Activated CD4-positive, alpha-beta T cell treated with anti-CD3 and anti-CD28 coated beads, Interleukin-2, amount 10 ng/mL, durations not matched to agents 24 days and 14 days (primary cell): Measurements from ENCODE around the gene ITGAE. TPM values are rescaled to one million over a fixed set of nuclear protein-coding genes. Genes with fewer than 3 reads are reported as not detected.
A peak's percentile ranks its signal among the peaks of the same experiment; 100 is the strongest.

Experiments
- DNase-seq: peaks from one replicate; pipeline ENCODE4 v3.0.0; 2022
- H3K27ac Mint-ChIP-seq: one replicate; pipeline ENCODE4 v1.8.0; 2022; ENCODE audit warnings: mild to moderate bottlenecking, mixed read lengths
- H3K27me3 Mint-ChIP-seq: one replicate; pipeline ENCODE4 v1.8.0; 2022; ENCODE audit warnings: mixed read lengths
- H3K36me3 Mint-ChIP-seq: one replicate; pipeline ENCODE4 v1.8.0; 2022; ENCODE audit warnings: low read depth, mild to moderate bottlenecking, mixed read lengths
- H3K4me1 Mint-ChIP-seq: one replicate; pipeline ENCODE4 v1.8.0; 2021; ENCODE audit warnings: mixed read lengths
- H3K4me3 Mint-ChIP-seq: one replicate; pipeline ENCODE4 v1.8.0; 2022; ENCODE audit warnings: mild to moderate bottlenecking, moderate library complexity, mixed read lengths
- H3K9me3 Mint-ChIP-seq: one replicate; pipeline ENCODE4 v1.8.0; 2021; ENCODE audit warnings: mixed read lengths
- intact Hi-C: fragments of 100-400 bp; cut with micrococcal nuclease; formaldehyde crosslinking; loops from one replicate; pipeline ENCODE4 v1.15.1; 2023
- total RNA-seq: library from RNA; stranded (reverse); gene quantifications from 2 replicates; pipeline ENCODE4 v1.2.3, GENCODE V29; 2022

Gene ITGAE
- total RNA-seq, 1 donor from 2014 or later = 33.9 TPM

DNA sequence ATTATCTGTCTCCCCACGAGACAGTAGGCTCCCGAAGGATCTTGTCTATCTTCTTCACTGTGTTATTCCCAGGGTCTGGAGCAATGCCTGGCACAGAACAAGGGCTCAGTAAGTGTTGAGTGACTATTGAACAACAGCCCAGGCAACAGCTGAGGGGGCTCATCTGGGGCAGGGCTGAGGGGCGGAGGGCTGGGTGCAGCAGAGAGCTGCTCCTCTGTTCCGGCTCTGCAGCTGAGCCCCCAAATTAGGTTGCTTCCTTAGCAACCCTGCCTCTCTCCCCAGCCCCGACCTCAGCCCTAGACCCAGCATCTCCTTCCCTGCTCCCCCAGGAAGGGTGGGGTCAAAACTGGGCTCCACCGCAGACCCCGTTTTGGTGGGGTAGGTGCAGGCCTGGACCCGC, 32.2 kb downstream of the ITGAE start:
- intact Hi-C loops = no loop called here
- H3K27ac Mint-ChIP-seq = peak overlapping the region; percentile 4
- peaks cover 2% of the 10 kb centered on the region for H3K27me3 Mint-ChIP-seq
- no peak overlapping the region for H3K4me3 Mint-ChIP-seq
- no peak for DNase-seq
- H3K36me3 Mint-ChIP-seq = peaks cover 9% of the 10 kb centered on the region
- H3K9me3 Mint-ChIP-seq = no peaks in the 10 kb centered on the region
- H3K4me1 Mint-ChIP-seq = peaks cover 57% of the 10 kb centered on the region

DNA sequence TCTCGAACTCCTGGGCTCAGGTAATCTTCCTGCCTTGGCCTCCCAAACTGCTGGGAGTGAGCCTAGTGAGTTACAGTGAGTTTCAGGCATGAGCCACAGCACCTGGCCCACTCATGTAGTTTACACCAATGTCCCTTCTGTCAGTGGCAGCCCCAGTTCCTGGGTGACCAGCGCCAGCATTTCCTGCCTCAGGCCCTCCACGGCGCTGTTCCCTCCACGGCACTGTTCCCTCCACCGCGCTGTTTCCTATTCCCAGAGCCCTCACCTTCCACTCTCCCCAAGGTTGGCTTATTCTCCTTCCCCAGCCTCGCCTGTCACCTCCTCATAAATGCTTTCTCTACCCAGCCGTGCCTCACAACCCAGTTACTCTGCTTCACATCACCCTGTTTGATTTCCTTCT, 32.6 kb downstream of the ITGAE start:
- Mint-ChIP-seq H3K4me3 (no peak overlapping the region), H3K27me3 (peaks cover 2% of the 10 kb centered on the region), H3K9me3 (no peaks in the 10 kb centered on the region), H3K4me1 (peaks cover 61% of the 10 kb centered on the region), H3K36me3 (peaks cover 9% of the 10 kb centered on the region), H3K27ac (peak overlapping the region; percentile 4)
- intact Hi-C loops = no loop called here
- no peak for DNase-seq

DNA sequence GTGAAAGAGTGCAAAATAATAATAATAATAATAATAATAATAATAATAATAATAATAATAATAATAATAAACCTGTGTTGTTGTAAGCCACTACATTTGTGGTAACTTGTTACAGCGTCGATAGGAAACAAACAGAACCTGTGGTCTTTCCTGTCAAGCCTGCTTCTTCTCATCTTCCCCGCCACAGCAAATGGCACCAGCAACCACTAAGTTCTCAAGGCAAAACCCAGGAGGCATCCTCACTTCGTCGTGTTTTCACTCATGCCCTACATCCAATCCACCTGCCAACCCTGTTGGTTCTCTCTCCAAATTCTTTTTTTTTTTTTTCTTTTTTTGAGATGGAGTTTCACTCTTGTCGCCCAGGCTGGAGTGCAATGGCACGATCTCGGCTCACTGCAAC, 34.2 kb downstream of the ITGAE start:
- Mint-ChIP-seq H3K27me3 (peaks cover 2% of the 10 kb centered on the region), H3K4me3 (peak overlapping the region; percentile 8), H3K36me3 (peaks cover 9% of the 10 kb centered on the region), H3K9me3 (no peaks in the 10 kb centered on the region), H3K27ac (peak overlapping the region; percentile 46), H3K4me1 (peaks cover 62% of the 10 kb centered on the region)
- DNase-seq = no peak
- intact Hi-C loops = loop anchor here (1.0 kb wide), 1 partner anchor 26 kb away; no protein-coding TSS in a partner anchor

DNA sequence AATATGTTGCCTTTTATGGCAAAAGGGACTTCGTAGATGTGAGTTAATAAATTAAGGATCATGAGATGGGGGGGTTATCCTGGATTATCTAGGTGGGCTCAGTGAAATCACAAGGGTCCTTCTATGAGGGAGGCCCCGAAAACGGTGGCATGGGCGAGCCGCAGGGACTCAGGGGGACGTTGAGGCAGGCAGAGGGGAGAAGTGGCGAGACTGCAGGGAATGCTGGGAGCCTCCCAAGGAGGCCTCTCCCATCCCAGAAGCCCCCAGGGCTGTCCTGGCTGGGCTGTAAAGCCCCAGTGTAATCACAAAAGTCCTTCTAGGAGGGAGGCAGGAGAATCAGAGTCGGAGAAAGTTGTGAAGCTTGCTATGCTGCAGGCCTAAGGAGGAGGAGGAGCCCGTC, 35.0 kb downstream of the ITGAE start:
- Mint-ChIP-seq H3K4me3 (peak overlapping the region; percentile 79), H3K9me3 (peaks cover 2% of the 10 kb centered on the region), H3K4me1 (peaks cover 59% of the 10 kb centered on the region), H3K27me3 (peaks cover 2% of the 10 kb centered on the region), H3K27ac (peak overlapping the region; percentile 95), H3K36me3 (peaks cover 10% of the 10 kb centered on the region)
- intact Hi-C loops = loop anchor here (1.0 kb wide), 1 partner anchor 26 kb away; no protein-coding TSS in a partner anchor
- no peak for DNase-seq

DNA sequence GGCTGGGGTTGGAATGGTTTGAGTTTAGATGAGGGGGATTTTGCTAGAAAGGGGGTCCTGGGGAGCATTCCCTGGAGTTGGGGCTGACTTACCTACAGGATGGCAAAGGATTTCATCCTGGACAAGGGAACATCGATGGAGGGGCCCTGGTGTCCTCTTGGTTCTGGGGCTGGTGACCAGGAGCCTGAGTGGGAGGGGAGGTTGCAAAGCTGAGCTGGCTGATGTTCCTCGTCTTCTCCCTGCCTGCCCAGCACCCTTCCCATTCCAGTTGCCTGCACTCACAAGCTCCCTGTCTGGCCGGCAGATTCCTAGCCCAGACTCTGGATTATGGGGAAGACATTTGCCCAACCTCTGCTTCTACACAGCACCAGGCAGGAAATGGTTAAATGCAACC, 37.2 kb downstream of the ITGAE start:
- H3K9me3 Mint-ChIP-seq = peaks cover 14% of the 10 kb centered on the region
- intact Hi-C loops = loop anchor here (1.0 kb wide), 3 partner anchors 12 to 52 kb away; no protein-coding TSS in a partner anchor
- peaks cover 18% of the 10 kb centered on the region for H3K36me3 Mint-ChIP-seq
- H3K27ac Mint-ChIP-seq = peak overlapping the region; percentile 89
- no peak for DNase-seq
- peak overlapping the region; percentile 72 for H3K4me3 Mint-ChIP-seq
- peaks cover 50% of the 10 kb centered on the region for H3K4me1 Mint-ChIP-seq
- peaks cover 2% of the 10 kb centered on the region for H3K27me3 Mint-ChIP-seq

DNA sequence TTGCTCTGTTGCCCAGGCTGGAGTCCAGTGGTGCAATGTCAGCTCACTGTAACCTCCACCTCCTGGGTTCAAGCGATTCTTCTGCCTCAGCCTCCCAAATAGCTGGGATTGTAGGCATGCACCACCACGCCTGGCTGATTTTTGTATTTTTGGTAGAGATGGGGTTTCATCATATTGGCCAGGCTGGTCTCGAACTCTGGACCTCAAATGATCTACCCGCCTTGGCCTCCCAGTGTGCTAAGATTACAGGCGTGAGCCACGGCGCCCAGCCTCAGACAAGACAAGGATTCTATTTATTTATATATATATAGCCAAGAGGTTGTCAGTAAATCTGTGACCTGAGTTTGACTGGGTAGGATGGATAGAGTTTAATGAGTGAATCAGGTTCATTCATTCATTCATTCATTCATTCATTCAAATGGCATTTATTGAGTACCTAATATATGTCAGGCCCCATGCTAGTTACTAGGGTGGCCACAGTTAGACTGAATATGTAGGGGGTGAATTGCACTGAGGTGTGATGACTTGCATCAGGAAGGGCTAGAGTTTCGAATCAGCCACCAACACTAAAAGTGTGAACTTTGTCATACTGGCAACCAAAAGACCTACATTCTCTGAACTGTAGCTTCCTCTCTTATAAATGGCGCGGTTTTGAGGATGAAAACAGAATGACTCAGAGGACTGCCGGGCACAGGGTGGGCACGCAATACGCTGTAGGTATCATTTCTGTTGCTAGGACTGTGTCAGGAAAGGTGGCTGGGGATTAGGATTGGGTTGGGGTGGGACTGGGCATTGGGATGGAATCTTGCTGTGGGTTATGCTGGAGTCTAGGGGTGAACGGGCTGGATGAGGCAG, 37.8 kb downstream of the ITGAE start:
- H3K36me3 Mint-ChIP-seq = peaks cover 16% of the 10 kb centered on the region
- H3K27ac Mint-ChIP-seq = peak overlapping the region; percentile 89
- peak overlapping the region; percentile 72 for H3K4me3 Mint-ChIP-seq
- DNase-seq = peak; percentile 79
- intact Hi-C loops = loop anchor here (1.0 kb wide), 3 partner anchors 12 to 52 kb away; no protein-coding TSS in a partner anchor
- H3K4me1 Mint-ChIP-seq = peaks cover 45% of the 10 kb centered on the region
- H3K9me3 Mint-ChIP-seq = peaks cover 14% of the 10 kb centered on the region
- H3K27me3 Mint-ChIP-seq = peaks cover 2% of the 10 kb centered on the region

DNA sequence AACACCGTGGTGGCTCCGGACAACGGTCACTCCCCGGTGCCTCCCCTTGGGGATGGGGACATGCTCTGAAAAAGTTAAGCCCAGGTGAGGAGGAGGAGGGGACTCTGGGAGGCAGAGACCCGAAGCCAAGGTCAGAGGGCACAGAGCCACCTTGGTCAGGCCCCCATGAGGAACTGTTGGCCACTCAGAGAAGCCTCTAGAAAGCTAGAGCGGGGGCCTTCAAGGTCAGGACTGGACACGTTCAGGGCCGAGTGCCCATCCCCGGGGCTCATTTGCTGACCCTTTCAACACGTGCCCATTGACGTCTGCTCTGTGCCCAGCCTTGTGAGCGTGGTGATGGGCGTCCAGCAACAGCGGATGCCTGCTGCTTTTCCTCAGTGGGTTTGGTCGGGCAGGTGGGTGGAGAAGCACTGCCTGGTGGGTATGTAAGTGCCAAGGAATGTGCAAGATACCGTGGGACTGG, 39.0 kb downstream of the ITGAE start:
- Mint-ChIP-seq H3K27me3 (peaks cover 2% of the 10 kb centered on the region), H3K4me3 (no peak overlapping the region), H3K9me3 (peaks cover 14% of the 10 kb centered on the region), H3K4me1 (peaks cover 42% of the 10 kb centered on the region), H3K36me3 (peaks cover 12% of the 10 kb centered on the region), H3K27ac (no peak overlapping the region)
- intact Hi-C loops = no loop called here
- DNase-seq = no peak

DNA sequence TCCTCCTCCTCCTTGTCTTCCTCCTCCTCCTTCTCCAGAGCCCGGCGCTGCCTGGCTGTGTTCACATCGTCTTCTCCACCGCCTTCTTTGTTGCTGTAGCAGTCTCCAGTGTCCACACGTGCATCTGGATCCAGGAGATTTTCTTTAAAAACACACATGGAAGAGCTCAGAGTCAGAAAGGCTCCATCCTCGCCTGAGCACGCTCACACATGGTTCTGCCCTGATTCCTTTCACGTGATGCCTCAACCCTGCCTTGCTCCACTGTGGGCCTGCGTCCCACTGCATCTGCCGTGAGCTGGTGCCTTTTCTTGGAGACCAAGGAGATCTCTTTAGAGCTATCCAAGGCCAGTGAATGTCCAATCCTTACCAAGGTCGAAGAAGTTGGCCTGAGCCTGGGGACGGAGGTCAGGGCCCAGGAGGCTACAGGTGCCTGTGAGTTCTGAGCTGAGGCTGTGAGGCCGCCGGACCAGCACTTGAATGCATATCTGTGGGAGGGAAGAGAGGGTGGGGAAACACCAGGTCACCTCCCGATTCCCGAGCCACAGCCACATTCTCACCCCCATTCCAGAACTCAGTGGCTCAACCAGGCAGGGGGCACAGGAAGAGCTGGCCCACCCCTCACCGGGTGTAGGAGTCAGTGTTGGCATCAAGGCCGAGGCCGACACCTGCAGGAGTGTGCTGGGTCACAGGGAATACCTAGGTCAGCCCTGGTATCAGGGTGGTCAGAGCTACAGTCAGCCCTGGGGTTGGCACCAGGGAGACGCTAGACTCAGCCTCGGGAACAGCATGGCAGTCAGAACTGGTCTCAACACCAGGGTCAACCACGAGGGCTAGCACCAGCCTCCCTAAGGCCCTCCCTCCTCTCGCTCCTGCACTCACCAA, 39.7 kb downstream of the ITGAE start:
- Mint-ChIP-seq H3K27ac (peak overlapping the region; percentile 28), H3K27me3 (peaks cover 2% of the 10 kb centered on the region), H3K36me3 (peaks cover 12% of the 10 kb centered on the region), H3K4me3 (no peak overlapping the region), H3K4me1 (peaks cover 37% of the 10 kb centered on the region), H3K9me3 (peaks cover 14% of the 10 kb centered on the region)
- DNase-seq = no peak
- intact Hi-C loops = no loop called here

DNA sequence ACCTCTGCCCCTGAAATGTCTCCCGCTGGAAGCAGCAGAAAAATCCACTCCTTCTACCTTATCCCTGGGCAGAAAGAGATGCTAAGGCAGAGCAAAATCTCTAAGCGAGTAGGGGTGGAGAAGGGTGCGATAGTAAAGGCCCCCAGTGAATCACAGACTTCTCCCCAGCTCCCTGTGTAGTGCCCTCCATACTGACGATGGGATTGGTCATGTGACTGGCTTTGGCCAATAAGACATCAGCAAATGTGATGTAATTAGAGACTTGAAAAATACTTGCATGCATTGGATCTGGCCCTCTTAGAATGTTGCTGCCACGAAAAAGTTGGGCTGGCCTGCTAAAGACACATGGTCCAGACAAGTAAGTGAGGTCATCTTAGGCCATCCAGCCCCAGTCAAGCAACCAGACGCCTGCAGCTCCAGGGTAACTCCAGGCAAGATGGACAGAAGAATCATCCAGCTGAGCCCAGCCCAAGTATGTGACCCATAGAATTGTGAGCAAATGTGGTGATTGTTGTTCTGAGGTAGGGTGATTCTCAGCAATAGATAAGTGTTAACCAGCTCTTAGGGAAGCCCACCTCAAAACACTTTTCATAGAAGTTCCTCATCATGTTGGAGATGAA, 41.3 kb downstream of the ITGAE start:
- Mint-ChIP-seq H3K27me3 (no peaks in the 10 kb centered on the region), H3K27ac (no peak overlapping the region), H3K4me1 (peaks cover 23% of the 10 kb centered on the region), H3K9me3 (peaks cover 14% of the 10 kb centered on the region), H3K36me3 (peaks cover 9% of the 10 kb centered on the region), H3K4me3 (no peak overlapping the region)
- intact Hi-C loops = no loop called here
- DNase-seq = no peak

DNA sequence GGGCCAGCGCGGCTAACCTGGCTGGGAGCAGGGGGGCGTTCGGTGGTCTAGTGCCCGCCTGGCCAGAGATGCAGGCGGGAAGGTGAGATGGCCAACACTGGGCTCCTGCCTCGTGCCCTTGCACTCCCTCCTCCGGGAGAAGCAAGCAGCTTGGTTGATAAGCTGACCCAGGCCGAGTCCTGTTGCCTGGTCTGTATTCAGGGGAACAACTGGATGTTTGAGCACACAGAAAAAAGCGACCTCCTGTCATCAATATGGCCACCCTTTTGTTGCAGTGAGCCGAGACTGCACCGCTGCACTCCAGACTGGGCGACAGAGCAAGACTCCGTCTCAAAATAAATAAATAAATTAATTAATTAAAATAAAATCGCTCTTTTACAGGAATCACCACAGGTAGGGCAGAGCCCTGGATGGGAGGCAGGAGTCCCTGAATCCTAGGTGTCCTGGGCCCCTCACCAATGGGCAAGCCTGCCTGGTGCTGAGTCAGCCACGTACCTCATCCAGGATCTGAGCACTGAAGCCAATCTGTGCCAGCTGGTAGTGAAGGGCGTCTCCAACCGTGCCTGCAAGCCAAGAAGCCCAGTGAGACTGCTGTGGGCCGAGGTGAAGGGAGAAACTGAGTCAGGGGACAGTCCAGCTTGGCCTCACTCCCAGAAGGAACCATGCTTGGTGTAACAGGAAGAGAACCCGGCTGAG, 45.5 kb downstream of the ITGAE start:
- Mint-ChIP-seq H3K27ac (no peak overlapping the region), H3K4me3 (peak overlapping the region; percentile 23), H3K36me3 (peaks cover 6% of the 10 kb centered on the region), H3K9me3 (peaks cover 10% of the 10 kb centered on the region), H3K27me3 (no peaks in the 10 kb centered on the region), H3K4me1 (peaks cover 17% of the 10 kb centered on the region)
- intact Hi-C loops = no loop called here
- DNase-seq = no peak

DNA sequence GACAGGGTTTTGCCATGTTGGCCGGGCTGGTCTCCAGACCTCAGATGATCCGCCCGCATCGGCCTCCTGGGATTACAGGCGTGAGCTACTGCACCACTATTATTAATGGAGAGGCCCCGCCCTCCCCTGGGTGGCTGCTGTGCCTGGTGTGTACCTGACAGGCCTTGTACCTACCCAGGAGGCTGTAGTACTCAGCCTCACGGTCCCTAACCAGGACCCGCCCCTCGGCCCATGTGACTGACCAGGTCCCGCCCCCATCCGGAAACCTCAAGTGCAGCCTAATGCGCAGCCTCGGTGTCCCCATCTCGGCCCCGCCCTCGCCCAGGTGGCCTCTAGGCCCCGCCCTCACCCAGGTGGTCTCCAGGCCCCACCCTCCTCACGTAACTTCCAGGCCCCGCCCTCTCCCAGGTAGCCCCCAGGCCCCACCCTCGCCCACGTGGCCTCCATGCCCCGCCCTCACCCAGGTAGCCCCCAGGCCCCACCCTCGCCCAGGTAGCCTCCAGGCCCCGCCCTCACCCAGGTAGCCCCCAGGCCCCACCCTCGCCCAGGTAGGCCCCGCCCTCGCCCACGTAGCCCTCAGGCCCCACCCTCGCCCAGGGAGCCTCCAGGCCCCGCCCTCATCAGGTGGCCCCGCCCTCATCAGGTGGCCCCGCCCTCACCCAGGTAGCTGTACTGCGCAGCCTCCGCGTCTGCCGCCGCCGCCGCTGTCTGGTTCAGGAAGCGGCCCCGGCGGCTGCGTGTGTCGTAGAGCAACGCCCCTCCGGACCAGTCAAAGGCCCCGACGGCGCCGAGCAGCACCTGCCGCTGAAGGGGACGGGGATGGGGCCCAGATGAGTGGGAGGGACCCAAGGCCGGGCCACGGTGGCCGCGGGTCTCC, 46.3 kb downstream of the ITGAE start:
- no peak overlapping the region for H3K27ac Mint-ChIP-seq
- peaks cover 5% of the 10 kb centered on the region for H3K9me3 Mint-ChIP-seq
- intact Hi-C loops = no loop called here
- peaks cover 24% of the 10 kb centered on the region for H3K4me1 Mint-ChIP-seq
- no peak overlapping the region for H3K4me3 Mint-ChIP-seq
- H3K36me3 Mint-ChIP-seq = peaks cover 1% of the 10 kb centered on the region
- peak; percentile 85 for DNase-seq
- no peaks in the 10 kb centered on the region for H3K27me3 Mint-ChIP-seq

DNA sequence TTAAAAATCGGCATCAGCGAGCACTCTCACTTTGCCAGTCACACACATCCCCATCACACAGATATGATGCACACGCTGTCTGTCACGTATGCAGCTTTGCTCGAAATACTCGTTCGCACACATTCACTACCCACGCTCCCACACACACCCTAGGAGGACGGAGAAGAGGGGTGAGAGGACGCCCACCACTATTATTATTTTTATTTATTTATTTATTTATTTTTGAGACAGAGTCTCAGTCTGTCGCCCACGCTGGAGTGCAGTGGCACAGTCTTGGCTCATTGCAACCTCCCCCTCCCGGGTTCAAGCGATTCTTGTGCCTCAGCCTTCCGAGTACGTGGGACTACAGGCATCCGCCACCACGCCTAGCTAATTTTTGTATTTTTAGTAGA, 46.9 kb downstream of the ITGAE start:
- Mint-ChIP-seq H3K27ac (peak overlapping the region; percentile 4), H3K27me3 (no peaks in the 10 kb centered on the region), H3K4me1 (peaks cover 26% of the 10 kb centered on the region), H3K9me3 (no peaks in the 10 kb centered on the region), H3K36me3 (no peaks in the 10 kb centered on the region), H3K4me3 (no peak overlapping the region)
- intact Hi-C loops = no loop called here
- no peak for DNase-seq
